HTR-8/SVneo (cell line): Measurements from ENCODE around the gene PLA2G2F.
A peak's percentile ranks its signal among the peaks of the same experiment; 100 is the strongest.

Experiments
- DNase-seq: peaks from one replicate; pipeline ENCODE4 v3.0.0; 2011; ENCODE audit warnings: low spot score, mixed read lengths; ENCODE audit not compliant: insufficient read length
- FAIRE-seq: peaks from 2 replicates; lab custom pipeline; 2011; peaks lifted over from hg19 to GRCh38; lab: Jason Lieb, UNC

The PLA2G2F gene

DNA sequence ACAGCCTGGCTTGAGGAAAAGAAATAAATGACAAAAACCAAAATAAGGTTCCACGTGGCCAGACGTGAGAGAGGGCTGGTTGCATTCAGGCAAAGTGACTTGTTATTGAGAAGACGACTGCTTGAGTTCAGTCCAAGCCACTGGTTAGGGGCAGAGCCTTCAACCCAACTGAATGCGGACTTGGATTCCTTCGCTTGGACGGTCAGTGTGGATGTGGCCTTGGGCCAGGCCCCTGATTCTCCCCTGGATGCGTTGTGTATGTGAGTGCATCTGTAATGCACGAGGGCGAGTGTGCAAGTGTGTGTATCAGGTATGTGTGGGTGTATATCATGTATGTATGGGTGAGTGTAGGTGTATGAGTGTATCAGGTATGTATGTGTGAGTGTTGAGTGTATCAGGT, 1.9 kb downstream of the PLA2G2F start:
- DNase-seq (no peak), FAIRE-seq (no peak)

DNA sequence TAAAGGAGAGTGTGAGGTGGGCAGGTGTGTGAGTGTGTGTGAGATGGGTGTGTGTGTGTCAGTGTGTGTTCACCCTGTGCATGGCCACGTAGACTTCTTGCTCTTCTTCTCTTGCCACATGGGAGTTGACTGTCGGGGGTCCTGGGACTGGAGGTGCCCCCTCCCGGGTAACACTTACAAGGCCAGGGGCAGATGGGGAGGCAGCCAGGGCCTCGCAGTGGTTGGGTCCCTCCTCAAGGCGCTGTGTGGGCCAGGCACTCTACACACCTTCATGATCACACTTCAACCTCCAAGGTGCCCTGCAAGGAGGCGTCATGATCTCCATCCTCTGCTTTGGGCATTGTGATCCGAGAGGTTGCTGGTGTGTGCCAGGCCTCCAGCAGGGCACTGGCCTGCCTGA, 2.3 kb downstream of the PLA2G2F start:
- FAIRE-seq (peak; percentile 70), DNase-seq (no peak)

DNA sequence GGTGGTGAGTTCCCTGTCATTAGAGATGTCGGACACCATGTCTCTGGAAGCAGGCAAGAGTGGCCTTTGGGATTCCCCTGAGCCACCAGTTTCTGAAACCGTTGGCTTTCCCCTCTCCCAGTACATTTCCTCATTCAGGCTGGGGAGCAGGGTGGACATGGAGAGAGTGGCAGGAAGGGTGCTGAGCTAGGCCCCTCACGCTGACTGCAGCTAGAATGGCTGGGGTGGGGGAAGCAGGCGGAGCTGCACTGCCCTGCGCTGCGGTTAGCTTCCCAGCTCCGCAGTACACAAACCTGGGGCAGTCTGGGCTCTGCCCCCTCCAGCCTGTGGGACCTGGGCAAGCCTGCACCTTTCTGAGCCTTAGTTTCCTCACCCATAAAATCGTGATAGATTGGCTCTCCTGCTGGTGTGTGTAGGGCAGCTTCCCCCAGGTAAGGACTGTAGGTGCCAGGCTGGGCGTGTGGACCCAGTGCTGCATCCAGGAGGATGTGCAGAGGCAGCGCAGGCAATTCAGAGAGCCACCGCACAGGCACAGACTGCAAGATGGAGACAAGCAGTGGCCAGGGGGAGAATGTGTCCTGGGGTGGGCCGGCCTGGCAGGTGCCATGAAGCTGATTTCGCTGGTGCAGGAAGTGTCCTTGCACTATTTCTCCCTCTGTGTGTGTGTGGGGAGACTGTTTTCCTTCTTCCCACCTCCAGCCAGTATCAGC, 3.0 kb downstream of the PLA2G2F start:
- no peak for FAIRE-seq
- no peak for DNase-seq

DNA sequence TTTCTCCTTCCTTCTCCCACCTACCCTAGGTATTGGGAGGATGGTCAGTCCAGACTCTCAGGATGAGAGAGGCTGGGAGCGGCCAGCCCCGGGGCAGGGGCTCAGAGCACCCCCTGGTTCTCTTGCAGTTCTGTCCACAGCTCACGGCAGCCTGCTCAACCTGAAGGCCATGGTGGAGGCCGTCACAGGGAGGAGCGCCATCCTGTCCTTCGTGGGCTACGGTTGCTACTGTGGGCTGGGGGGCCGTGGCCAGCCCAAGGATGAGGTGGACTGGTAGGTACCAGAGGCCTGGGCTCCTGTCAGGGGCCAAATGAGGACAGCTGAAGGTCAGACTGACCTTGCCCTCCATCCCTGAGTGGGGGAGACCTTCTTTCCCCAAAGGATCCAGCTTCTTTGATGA, 4.2 kb downstream of the PLA2G2F start:
- FAIRE-seq: no peak
- DNase-seq: no peak

DNA sequence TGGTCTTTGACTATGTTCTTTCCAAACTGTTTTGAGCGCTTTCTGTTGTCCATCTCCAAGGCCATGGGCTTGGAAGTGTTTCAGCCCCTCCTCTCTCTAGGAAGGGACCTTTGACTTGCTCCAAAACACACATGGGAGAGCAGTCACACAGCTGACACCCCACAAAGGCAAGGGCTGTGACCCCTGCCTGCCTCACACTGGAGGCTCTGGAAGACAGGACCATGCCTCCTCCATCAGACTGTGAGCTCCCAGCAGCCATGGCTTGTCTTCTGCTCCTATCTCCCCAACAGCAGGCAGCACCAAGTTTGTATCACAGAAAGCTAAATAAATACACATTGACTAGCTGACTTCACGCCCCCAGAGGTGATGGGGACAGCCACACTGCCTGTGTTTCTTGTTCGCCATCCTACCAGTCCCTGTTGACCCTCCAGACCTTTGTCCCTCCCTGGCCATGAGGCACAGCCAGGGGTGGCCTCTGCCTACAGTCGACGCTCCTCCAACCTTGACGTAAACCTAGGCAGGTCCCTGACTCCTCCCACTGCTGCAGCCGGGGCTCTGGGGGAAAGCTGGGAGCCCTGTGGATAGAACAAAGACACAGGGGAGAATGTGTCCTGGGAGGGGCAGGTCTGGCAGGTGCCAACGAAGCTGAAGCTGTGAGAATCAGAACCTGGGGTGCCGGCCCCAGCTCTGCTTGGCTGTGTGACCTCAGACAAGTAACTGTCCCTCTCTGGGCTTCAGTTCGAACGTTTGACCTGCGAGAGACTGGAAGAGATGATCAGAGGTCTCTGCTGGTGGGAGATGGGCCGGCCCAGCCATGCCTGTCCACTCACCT, 4.8 kb downstream of the PLA2G2F start:
- FAIRE-seq (no peak), DNase-seq (no peak)

DNA sequence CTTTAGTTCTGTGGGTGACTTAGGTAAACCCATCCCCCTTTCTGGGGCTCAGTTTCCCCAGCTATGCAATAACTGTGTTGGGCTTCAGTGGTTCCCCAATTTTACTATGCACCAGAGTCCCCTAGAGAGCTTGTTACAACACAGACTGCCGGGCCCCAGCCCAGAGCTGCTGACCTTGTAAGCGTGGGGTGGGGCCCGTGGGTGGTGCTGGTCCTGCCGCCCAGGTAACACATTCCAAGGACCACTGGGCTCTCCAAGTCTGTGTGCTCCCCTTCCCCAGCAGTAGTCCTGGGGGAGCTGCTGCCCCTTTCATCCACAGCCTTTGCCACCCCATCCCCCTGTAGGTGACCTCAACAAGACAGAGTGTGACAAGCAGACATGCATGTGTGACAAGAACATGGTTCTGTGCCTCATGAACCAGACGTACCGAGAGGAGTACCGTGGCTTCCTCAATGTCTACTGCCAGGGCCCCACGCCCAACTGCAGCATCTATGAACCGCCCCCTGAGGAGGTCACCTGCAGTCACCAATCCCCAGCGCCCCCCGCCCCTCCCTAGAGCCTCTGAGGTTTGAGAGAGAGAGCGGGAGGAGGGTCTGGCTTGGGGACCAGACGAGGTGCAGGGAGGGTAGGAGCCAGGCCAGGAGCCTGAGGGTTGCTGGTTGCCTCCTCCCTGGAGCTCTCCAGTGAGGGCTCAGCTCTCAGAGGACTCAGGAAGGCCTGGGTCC, 8.9 kb downstream of the PLA2G2F start:
- FAIRE-seq: no peak
- no peak for DNase-seq

DNA sequence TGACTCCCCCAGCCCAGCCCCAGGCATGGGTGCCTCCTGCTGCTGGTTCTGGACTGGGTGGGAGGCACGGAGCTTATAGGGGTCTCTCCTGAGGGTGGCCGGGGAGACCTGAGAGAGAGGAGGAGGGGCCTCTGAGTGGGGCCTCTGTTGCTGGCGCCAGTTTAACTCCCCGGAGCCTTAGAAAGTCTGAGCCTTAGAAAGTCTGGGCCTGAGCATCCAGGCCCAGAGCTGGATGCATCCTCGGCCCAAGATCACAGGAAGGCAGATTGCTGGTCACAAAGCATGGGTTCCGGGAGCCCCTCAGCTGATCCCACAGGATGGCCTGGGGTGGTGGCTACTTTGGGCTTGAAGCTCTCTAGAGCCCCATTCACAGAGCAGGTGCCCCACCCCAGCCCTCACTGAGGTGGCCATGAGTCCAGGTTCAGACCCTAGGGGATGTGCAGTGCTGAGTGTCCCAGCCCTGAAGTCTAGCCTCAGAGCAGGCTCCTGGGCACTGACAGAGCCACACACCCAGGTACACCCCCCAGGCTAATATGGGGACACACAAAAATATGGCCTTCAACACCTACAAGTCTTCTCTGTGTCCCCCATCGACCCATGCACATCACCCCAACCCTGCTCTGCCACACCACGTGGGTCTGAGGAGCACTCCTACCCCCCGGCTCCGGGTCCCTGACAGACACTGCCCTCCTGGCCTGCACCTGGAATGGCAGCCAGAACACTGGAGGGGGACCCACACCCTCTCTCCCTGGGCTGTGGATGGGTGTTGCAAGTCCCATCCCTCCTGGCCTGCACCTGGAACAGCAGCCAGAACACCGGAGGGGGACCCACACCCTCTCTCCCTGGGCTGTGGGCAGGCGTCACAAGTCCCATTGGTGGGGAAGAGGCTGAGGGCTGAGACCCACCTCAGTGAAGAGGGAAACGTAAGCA, 9.7 kb downstream of the PLA2G2F start:
- no peak for DNase-seq
- no peak for FAIRE-seq

DNA sequence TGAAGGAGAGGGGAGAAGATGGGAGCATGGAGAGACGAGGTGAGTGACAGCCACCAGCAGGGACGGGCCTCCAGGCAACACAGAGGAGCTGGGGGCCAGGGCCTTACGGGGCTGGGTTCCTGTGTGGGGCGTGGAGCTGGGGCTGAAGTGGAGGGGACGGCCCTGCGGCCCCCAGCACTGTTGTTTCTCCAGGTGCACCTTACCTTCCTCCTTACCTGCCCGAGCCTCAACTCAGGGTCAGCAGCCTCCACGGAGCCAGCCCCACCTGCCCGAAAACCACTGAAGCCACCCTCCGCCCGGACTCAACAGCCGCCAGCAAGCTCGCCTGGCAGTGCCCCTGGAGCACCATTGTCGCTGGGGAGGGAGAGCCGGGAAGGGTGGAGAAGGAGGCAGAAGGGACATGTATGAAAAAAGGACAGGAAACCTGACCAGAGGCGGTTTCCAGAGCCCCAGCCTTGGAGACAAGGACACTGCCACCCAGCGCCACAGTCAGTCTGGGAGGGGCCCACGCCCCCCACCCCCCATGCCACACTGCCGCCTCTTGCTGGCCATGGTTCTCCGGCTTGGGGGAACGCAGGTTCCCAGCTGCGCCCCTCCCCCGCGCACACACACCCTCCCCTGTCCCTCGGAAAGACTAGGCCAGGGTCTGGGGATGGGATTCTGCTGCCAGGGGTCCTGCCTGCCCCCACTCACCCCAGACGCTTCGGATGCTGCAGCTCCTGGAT, 10.6 kb downstream of the PLA2G2F start:
- no peak for FAIRE-seq
- DNase-seq: no peak

DNA sequence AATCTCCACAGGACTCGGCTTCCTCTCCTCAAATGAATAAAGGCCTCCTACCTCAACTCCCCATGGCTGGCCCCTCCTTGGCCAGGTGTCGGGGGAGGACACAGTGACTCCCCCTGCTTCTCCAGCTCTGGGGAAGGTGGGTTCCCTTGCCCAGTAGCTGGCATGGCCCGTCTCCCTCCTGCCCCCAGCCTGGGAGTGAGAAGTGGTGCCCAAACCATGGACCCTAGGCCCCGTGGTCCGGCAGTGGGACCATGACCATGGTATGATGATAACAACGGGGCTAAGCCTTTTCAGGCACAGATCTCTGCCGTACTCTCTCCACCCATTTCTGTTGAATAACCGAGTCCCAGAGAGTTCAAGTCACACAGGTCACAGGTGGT, 11.2 kb downstream of the PLA2G2F start:
- DNase-seq (no peak), FAIRE-seq (no peak)

DNA sequence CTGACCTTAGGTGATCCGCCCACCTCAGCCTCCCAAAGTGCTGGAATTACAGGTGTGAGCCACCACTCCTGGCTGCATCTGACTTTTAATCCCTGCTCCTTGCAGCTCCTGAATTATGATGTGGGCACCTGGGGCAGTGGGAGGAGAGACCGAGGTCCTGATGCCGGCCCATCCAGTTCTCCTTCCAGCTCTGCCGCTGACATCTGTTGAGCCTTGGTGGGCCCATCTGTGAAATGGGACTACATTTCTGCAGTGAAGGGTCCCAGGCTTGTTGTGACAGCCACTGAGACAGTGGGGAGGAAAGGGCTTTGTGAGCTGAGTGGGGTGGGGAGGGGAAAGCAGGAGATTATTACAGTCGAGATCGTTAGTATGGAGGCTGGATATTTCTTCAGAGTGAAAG, 11.8 kb downstream of the PLA2G2F start:
- DNase-seq (no peak), FAIRE-seq (no peak)

DNA sequence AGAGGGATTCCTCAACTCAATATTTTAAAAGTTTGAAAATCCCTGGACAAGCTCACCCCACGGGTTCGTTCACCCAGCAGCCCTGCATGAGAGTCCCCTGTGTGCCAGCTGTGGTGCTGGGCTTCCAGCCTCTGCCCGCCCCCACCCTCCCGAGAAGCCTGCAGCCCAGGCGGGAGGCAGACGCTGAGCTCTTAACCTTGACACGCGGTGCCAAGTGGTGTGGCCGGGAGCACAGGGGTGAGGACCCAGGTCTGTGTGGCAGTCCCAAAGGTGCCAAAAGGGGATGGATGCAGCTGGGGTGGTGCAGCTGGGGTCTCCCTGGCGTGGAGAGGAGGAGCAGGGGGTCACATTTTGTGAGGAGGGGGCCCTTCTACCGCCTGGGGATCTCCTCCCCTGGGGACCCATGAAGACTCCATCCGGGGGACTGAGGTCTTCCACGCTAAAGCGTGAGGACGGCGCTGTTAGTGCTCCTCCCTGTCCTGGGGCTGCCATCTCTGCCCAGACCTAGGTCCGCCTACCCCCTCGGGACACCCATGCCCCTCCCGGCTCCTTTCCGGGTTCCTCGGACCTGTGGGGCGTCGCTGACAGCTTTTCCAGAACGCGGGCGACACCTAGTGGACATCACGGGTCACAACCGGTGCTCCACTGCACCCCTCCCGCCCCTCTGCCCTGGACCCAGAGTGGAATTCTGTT, 12.9 kb downstream of the PLA2G2F start:
- peak; percentile 80 for DNase-seq
- FAIRE-seq: peak; percentile 83

DNA sequence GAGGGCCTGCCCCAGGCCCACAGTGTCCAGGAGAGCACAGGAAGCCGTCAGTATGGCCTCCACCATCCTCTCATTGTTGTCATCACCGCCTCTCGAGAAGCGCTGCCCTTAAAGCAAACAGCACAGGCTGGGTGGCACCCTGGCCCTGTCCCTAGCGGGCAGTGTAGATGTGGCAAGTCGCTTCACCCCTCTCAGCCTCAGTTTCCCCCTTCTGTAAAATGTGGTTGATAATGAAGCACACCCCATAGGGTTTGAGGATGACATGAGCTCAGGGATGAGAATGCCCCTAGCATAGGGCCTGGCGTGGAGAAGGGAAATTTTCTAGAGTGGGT, 13.4 kb downstream of the PLA2G2F start:
- DNase-seq: no peak
- no peak for FAIRE-seq

DNA sequence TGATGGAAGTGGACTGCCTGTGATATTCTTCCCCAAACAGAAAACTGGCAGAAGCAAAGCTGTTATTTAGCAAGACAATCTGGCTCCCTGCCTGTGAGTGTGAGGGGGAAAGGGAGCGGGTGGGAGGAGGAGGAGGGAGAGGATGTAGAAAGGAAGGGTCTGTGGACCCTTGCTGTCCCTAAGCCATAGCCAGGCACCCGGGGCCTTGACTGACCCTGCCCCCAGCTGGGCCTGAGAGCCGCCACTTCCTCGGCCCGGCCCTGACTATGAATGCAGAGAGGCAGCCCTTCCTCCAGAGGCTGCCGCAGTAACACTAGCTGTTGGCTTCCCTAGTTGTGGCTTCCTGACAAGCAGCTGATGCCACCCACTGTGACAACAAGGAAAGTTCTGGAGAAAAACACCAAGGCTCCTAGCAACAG, 13.9 kb downstream of the PLA2G2F start:
- DNase-seq: no peak
- FAIRE-seq: no peak

DNA sequence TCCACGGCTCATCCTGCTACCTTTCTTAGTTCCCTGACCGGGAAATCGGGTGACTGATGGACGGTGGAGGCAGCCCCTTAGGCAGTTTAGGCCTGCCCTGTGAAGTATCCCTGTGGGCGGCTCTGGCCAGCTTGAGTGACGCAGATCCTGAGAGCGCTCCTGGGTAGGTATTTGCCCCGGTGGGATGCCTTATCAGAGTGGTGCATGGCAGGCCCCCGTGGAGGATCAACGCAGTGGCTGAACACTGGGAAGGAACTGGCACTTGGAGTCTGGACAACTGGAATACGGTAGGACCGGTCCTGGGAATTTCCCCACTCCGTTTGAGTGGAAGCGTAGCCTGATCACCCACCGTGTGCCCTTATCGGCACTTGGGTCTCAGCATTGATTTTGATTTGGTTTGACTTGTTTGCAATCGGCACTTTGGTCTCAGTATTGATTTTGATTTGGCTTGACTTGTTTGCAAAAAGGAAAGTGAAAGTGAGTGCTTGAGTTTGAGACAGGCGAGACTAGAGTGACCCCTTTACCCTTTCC, 15.2 kb downstream of the PLA2G2F start:
- FAIRE-seq (no peak), DNase-seq (no peak)

DNA sequence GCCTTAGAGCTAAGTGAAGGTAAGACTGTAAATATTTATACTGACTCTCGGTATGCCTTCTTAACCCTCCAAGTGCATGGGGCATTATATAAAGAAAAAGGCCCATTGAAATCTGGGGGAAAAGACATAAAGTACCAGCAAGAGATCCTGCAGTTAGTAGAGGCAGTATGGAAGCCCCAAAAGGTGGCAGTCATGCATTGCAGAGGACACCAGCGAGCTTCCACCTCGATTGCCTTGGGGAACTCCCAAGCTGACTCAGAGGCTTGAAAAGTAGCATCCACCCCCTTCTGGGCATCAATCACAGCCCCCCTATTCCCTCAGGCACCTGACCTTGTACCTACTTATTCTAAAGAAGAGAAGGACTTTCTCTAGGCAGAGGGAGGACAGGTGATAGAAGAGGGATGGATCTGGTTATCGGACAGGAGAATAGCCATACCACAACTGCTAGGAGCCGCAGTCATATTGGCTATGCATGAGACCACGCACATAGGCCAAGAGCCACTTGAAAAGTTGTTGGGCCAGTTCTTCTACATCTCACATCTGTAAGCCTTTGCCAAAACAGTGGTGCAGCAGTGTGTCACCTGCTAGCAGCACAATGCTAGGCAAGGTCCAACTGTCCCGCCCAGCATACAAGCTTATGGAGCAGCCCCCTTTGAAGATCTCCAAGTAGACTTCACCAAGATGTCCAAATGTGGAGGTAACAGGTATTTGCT, 19.4 kb downstream of the PLA2G2F start:
- no peak for FAIRE-seq
- no peak for DNase-seq

DNA sequence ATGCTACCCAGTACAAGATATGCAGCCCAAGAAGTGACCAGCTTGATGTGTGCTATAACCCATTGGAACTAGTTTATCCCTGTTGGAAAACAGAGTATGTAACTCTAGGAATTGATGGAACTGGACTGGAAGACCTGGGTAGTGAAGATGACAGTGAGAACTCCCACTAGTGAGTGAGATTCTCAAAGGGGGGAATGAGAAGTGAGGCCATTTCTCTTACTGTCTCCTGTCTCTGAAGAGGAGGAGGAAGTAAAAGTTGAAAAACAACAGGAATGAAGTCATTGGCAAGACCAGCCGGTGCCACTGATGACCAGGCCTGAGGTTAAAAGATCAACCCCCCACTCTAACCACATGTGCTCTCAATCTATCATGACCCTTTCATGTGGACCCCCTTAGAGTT, 20.9 kb downstream of the PLA2G2F start:
- FAIRE-seq: no peak
- no peak for DNase-seq

DNA sequence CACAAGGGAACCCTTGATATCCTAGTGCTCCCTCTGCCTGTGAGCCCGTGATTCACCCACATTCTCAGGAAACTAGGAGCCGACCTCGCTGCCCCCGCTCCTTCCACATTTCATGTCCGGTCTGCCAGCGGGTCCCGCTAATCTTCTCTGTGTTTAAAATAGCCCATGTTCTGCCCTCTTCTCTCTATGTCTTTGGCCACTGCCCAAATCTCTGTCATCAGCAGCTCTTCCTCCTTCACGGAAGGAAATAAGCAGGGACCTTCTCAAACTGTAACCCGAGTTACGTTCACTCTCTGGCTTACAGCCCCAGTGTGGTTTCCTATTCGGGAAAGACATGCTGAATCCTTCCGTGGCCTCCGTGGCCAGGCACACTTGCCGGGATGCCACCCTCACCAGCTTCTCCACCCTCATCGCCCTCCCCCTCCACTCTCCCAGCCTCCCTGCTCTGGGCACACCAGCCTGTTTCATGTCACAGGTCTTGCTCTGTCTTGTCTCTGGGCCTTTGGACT, 25.6 kb downstream of the PLA2G2F start:
- no peak for FAIRE-seq

DNA sequence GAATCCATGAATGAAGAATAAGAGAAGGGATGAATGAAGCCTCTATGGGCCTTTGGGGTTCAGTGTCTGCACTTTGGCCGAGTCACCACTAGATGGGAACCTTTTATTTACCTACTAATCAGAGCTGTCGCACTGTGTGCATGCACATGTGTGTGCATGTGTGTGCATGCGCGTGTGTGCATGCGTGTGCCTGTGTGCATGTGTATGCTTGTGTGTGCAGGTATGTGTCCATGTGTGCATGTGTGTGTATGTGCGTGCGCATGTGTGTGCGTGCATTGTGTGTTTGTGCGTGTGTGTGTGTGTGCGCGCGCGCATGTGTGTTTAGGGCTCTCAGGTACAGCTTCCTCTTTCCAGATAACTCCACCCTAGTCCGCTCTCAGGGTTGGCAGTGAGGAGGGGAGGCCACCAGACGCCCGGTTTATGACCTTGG, 26.4 kb downstream of the PLA2G2F start:
- FAIRE-seq (peak; percentile 69), DNase-seq (no peak)

More for the DNA sequence above, 25.6 kb downstream of the PLA2G2F start:
- DNase-seq: no peak
